GM18517 (cell line): ENCODE results near the gene RESP18.
"Not testable (repeated sequence)": the region's sequence is repeated elsewhere in the genome, so short reads cannot be mapped to it uniquely, and the experiment has no call there.

ENCODE experiments used
- ATAC-seq: cut with Tn5 transposase; IDR thresholded peaks from one replicate; pipeline ENCODE4 v1.9.1; 2021; ENCODE audit warnings: mild to moderate bottlenecking, moderate library complexity; ENCODE audit not compliant: unreplicated experiment

The RESP18 gene

DNA sequence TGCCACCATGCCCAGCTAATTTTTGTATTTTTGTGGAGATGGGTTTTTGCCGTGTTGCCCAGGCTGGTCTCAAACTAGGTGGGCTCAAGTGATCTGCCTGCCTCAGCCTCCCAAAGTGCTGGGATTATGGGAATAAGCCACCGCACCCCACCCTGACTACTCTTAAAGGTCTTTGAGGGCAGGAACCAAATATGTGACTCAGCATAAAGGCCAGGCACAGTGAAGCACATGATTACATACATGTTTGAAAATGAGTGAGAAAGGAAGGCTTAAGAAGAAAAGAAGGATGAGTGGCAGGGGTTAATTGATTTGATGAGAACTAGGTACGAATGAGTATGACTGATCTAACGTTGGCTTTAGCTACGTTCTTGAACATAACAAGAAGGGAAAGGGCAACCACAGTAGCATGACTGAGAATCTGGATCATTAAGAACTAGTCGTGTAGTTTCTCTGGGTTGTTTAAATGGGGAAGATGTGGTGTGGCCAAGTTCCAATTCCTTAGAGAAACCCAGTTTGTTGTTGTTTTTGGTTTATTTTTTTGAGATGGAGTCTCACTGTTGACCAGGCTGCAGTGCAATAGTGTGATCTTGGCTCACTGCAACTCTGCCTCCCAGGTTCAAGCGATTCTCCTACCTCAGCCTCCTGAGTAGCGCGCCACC, 6.8 kb downstream of the RESP18 start:
- ATAC-seq: no peak

DNA sequence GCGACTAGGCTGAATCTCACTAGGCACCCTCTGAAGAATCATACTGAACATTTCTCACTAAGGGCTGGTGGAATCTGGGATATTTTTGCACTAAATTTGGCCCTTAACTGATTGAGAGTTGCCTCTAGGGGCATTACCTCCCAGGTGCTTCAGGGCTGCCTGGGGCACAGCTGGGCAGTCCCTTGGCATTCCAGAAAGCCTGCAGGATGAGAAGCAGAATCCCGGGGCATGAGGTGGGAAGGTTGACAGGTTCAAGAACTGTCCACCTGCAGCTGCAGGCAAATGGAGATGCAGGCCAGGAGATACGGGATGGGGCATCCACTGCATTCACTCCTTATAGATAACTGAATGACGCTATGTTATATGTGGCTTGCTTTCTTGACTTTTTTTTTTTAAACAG, 7.4 kb downstream of the RESP18 start:
- ATAC-seq: no peak

DNA sequence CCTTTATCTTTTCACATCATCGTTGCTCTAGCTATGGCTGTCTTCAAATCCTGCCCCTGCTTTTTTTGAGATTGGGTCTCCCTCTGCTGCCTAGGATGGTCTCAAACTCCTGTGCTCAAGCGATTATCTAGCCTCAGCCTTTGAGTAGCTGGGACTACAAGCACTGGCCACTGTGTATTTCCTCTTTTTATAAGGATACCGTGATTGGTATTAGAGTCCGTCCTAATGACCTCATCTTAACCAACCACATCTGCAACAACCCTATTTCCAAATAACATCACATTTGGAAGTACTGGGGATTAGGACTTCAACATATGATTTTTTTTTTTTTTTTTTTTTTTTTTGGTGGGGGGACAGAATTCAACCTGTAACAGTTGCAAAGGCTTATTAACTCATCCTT, 9.1 kb downstream of the RESP18 start:
- no peak for ATAC-seq

DNA sequence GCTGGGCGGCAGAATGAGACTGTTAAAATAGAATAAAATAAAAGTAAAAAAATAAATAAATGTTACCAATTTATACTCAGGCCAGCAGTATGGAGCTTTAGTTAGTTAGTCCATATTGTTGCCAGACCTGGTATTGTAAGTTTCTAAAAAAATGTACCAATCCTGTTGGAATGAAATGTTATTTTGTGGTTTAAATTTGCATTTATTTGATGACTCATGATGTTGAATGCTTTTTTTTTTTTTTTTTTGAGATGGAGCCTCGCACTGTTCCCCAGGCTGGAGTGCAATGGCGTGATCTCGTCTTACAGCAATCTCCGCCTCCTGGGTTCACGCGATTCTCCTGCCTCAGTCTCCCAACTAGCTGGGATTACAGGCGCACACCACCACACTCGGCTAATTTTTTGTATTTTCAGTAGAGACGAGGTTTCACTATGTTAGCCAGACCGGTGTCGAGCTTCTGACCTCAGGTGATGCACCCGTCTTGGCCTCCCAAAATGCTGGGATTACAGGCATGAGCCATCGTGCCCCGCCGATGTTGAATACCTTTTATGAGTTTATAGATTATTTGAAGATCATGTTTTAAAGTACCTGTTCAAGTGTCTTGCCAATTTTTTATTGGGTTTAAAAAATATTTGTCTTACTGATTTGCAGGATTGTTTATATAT, 17.6 kb downstream of the RESP18 start:
- ATAC-seq: no peak

DNA sequence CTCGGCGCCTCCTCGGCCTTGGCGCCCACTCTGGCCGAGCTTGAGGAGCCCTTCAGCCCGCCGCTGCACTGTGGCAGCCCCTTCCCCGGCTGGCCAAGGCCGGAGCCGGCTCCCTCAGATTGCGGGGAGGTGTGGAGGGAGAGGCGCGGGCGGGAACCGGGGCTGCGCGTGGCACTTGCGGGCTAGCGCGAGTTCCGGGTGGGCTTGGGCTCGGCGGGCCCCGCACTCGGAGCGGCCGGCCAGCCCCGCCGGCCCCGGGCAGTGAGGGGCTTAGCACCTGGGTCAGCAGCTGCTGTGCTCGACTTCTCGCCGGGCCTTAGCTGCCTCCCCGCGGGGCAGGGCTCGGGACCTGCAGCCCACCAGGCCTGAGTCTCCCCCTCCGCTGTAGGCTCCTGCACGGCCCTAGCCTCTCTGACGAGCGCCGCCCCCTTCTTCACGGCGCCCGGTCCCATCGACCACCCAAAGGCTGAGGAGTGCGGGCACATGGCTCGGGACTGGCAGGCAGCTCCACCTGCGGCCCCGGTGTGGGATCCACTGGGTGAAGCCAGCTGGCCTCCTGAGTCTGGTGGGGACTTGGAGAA, 19.8 kb downstream of the RESP18 start:
- not testable (repeated sequence) for ATAC-seq

DNA sequence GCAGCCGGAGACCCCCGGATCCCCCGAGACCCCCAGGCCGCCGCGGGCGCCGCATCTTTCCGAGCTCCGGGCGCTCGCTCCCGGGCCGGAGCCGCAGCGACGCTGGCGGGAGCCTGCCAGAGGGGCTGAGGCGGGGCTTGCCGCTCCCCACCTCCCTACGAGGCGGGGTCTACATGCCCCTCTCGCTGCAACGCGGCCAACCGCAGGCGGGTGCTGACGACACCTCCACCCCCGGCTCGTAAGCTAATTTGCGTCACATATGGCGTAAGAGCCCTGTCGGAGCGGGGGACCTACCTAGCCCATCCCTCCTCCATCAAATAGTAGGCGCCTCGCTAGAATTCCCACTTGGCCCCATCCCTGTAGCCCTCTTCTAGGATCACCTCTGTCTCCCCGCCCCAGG, 23.3 kb downstream of the RESP18 start, which contains the start of gene PTPRN:
Gene PTPRN (minus strand): TSS at position 124 of the 400 bp plus-strand sequence. CDS start 69 bp downstream, at position 55.
- ATAC-seq: no peak

DNA sequence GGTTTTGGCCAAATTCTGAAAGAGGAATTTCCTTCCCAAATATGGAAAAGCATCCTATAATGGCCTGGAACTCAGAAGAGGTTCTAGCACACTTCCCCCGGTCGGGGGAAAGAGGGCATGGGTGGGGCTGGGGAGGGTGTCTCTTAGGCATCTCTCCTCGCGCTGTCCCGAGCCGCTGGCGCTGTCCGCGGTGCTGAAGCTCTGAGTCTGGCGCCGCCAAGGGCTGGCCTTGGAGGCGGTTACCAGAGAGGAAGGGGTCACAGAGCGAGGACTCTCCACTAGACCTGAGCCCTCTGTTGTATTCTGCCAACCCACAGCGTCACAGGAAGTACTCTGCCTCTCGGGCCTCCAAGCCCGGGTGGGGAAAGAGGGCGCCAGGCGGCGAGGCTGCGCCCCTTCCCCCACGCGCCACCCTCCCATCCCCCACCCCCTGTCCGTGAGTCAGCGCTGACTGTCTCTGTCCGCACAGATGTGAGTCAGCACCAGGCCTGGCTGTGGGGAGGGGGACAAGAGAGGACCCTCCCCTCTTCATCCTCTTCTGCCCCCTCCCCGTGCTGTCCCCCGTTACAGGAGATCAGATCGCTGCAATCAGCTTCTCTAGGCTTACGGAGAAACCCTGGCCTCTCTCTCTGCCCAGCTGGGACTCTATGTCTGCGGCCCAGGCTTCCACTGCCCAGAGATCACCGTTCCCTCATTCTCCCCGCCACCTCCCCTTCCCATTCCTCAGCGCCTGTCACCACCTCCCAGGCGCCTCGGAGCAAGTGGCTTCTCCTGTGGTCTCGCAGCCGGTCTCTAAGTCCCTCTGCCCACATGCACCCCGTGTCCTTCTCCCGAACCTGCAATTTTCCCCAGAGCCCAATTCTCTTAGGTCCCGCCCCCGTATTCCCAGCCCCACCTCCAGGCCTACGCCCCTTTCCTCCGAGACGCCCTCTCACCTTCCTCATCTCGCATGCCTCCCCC, 24.1 kb downstream of the RESP18 start:
- ATAC-seq: no peak

DNA sequence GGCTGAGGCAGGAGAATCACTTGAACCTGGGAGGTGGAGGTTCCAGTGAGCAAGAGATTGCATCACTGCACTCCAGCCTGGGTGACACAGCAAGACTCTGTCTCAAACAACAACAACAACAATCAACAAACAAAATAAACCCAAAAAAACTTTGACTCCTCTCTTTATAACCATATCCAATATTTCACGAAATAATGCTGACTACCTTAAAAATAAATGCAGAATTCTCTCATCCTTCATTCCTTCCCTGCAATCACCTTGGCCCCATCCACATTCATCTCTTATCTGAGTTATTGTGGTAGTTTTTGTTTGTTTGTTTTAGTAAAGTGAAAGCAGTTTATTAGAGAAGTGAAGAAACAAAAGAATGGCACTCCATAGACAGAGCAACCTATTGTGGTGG, 26.5 kb downstream of the RESP18 start:
- no peak for ATAC-seq

DNA sequence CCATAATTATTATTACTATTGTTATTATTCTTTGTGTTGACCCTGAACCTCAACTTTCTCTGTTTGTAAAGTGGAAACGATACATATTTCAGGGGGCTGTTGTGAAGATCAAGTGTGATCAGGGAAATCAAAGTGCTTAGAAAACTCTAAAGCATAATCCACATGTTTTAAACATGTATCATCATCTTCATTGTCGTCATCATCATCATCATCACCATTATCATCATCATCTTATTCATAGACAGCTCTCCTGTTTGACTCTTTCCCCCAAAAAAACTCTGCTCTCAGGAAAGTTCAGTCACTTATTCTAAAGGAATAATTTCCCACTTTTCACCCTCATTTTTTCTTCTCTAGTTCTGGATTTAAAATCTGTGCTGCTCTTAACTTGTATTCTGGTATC, 28.3 kb downstream of the RESP18 start:
- ATAC-seq: no peak

DNA sequence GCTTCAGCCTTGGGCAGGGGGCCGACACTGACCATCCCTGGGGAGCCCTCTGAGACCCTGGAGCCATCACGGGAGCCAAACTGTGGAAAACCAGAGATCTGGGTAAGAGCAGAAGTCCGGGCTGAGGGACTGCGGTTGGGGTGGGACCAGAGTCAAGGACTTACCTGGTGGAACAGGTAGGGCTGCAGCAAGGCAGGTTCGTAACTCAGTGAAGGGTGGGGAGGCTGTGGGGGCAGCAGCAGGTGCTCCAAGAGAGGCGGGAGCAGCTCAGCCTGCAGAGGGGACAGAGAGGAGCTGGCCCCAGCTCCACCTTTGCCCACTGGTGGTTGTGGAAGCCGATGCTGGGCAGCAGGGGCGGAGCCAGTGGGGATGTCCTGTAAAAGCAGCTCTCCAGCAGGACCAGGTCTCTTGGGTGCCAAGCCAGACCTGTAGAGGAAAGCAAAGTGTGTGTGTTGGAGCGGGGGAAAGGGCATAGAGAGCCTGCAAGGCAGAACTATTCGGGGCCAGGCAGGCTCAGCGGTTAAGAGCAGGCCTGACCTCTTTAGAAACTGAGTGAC, 30.1 kb downstream of the RESP18 start:
- ATAC-seq: no peak

DNA sequence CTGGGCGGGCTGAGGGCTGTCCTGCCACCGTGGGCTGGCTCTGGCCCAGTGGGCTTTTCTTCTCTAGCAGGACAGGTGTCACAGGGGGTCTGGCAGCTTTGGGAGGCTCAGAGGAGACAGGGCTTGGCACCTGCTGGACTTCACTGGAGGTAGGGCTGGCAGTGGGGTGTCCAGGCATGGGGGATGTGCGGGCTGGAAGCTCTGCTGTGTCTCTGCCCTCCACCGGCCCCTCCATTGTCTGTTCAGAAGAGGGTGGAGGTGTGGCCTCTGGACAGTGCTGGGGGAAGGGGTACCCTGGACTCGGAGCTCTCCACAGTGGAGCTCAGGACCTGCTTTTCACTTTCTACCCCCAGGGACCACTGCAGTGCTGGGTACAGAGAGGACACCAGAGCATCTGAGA, 32.5 kb downstream of the RESP18 start:
- no peak for ATAC-seq

DNA sequence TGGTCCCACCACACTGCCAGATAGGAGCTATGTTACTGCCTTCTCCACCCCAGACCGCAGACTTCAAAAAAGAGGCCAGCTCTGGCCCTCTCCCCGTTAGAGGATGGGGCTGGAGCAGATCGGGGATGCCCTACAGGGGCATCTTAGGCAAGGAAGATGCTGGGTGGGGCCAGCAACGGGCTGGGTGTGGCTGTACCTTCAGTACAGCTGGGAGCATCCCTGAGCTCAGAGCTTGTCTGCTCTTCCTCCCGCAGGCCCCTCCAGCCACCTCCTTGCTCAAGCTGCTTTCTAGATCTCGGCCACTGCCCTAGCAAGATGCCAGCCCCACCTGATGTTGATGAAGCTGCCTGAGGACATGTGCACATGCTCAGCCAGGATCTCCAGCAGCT, 33.2 kb downstream of the RESP18 start:
- no peak for ATAC-seq

DNA sequence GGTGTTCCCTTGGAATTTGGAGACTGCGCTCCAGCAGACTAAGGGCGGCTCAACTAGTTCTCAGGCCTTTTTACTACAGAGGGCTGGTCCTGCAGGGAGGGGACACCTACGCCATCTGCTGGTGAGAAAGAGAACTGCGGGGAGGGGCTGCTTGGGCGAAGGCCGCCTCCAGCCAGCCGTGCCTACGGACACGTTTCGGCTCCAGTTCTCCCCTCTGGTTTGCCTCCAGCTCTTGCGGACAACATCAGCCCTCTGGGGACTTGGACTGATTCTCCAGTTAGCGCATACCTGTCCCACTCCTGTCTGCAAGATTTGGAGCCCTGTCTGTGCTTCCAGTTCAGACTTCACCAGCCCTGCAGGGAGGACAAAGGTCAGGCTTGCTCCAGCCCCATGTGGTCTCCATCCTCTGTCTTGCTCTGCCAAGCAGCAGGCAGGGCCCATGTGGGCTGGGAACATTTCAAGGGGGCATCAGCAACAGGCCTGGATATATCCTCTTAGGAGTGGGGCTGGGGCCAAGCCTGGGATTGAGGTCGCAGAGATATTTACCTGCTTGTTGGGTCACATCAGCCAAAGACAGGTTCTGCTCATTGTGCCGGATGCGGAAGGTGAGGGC, 33.7 kb downstream of the RESP18 start:
- ATAC-seq: no peak

DNA sequence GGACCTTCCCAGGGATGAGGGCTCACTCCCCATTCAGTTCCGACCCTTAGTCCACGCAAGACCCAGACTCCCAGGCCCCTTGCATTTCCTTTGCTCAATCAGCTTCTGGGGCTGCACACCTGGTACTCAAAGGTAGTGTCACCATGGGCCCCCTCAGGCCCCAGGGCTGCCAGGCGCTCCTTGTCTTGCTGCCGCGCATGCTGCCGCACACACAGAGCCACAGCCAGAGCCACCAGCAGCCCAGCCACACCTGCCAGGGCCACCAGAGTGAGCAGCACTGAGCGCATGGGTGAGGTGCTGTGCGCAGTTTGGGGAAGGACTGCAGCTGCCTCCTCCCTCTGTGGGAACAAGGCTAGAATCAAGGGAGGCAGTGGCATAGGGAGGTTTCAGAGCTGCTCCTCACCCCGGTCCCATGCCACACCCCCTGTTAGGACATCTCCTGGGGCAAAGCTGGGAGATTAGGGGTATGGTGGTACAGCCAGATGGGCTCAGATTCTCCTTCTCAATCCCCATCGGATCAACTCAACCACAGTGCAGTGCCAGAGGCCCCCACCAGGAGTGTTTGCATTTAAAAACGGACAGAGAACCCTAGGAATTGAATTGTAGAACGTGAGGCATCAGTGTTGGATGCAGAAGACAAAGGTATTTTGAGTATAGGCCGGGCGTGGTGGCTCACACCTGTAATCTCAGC, 34.6 kb downstream of the RESP18 start:
- no peak for ATAC-seq

DNA sequence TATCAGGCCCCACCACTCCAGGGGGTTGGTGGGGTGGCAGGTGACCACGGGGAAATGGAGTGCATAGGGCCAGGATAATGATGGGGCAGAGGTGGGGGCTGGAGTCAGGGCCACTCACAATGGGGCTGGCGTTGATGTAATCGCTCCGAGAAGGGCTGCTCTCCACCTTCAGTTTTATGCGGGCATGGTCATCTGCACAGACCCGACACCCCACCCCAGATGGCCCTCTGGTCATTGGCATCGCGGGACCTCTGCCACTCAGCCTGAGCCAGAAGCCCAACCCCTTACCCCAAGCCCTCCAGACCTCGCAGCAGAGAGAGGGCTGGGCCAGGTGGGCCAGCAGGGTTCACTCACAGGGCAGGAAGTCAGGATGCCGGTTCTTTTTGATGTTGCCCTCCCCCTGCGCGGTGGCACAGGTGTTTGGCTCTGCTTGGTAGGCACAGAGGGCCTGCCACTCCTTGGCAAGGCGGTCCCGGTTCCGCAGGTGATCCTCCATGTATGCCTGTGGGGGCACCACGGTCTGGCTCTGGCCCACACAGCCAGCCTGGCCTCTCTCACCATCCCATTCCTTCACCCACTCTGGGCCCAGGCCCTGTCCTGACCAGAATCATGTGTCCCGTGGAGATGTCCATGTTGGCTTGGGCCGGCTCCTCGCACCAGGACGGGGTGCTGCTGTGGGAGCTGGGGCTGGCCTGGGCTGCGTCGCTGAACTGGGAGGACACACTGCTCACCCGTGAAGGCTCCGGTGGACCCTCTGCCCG, 35.7 kb downstream of the RESP18 start:
- ATAC-seq: no peak

DNA sequence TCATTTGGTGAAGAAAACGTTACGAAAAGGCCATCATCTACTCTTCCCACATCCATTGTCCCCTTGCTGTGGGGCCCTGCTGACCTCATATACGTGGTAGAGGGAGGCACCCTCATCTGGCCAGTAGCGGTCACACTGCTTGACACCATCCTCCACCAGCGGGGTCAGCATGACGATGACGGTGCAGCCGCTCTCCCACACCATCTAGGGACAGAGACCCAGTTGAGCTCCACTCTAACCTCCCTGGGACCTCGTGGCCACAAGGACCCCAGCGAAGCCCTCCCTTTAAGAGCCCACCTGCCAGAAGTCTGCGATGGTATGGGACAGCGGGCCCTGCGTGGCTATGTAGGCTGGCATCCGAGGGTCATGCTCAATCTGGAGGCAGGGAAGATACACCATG, 36.4 kb downstream of the RESP18 start:
- ATAC-seq: no peak

DNA sequence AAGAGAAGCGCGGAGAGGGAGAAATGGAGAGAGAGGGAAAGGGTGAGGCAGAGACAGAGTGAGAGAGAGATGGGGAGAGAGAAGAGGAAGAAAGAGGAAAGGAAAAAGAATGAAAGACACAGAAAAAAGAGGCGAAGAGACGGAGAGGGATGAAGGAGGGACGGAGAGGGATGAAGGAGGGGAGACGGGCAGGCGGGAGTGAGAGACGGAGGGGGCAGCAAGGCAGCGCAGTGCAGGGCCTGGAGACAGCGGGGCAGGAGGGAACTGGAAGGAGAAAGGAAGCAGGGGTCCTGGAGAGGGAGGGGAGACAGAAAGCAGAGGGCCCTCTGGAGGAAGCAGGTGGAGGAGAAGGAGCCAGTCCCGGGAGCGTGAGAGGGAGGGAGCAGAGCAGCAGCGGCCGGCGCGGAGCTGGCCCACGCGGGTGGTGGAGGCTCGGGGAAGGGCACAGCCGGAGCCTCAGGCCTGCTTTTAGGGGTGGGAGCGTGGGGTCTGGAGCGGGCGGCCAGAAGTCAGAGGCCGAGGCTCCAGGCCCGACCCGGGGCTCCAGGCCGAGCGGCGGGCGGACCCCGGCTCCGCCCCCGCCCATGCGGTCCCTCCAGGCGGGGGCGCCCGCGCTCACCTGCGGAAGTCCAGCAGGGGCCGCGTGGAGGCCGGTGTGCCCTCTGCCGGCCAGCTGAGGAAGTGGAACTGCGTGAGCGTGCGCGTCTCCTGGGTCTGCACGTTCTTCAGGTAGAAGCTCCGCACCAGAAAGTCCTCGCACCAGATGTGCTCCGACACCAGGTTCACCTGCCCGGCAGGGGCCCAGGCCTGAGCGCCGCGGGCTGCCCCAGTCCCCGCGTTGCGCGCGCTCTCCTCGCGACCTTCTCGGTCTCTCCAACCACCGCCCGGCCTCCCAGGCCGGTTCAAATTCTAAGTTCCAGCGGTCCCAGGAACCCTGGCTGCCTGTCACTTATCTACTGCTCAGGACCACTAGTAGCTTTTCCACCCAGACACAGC, 37.9 kb downstream of the RESP18 start:
- ATAC-seq: peak; percentile 85

DNA sequence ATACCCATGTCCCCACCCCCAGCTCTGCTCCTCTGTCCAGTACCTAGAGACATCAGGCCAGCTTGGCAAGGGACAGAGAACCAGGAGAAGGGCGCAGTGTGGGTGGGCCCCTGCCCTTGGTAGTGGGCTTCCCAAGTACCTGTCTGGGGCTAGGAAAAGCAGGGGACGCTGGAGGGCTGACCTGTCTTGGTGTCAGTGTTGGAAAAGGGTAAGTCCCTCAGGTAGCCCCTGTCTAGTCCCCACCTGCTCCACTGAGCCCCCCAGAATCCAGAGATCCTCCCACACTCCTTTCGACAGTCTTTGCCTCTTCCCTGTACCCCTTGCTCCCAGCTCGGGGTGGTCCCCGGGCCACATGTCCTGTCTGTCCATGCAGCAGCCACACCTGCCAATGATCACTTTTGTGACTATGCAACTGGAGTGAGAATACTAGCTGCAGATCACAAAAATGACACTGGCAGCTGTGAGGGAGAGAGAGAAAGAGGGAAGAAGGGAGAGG, 38.8 kb downstream of the RESP18 start:
- no peak for ATAC-seq
